ENCODE measurements around the gene NDUFB10. TPM values are rescaled to one million over a fixed set of nuclear protein-coding genes. Genes with fewer than 3 reads are reported as not detected.
A peak's percentile ranks its signal among the peaks of the same experiment; 100 is the strongest.
"Not testable (repeated sequence)": the region's sequence is repeated elsewhere in the genome, so short reads cannot be mapped to it uniquely, and the experiment has no call there.

The NDUFB10 gene
- total and polyA plus RNA-seq, 2 donors: 103 to 129 TPM

- H3K4me1 ChIP-seq (ENCODE audit: control insufficient read depth in 2 of 2, insufficient read depth in 2 of 2, low read length in 2 of 2): no peaks in the 10 kb centered on the region
- H3K27ac ChIP-seq (ENCODE audit: low read depth in 1 of 2, low read length in 1 of 2): no peak overlapping the region
- WGBS: 95% methylated on average over 19 of the region's 19 CpGs
- H3K27me3 ChIP-seq (ENCODE audit: control insufficient read depth in 2 of 2, insufficient read depth in 1 of 2, low read length in 1 of 2): peaks cover 0 to 8% of the 10 kb centered on the region in 2 donors
- no peaks in the 10 kb centered on the region for H3K9me3 ChIP-seq (ENCODE audit: control insufficient read depth in 2 of 2, insufficient read depth in 1 of 2, low read length in 1 of 2)
- no peak overlapping the region for H3K4me3 ChIP-seq (ENCODE audit: low read length in 2 of 2)
- no peaks in the 10 kb centered on the region for H3K36me3 ChIP-seq (ENCODE audit: control insufficient read depth in 2 of 2, insufficient read depth in 2 of 2, low read length in 1 of 2)
- no peak for DNase-seq (ENCODE audit: low read depth in 6 of 9, low spot score in 9 of 9)
These were observed 8.8 kb upstream of the NDUFB10 start for GRCh38 chr16:1950559-1950958.

- Histone ChIP-seq H3K4me3 (ENCODE audit: low read length in 2 of 2) (no peak overlapping the region), H3K27ac (ENCODE audit: low read depth in 1 of 2, low read length in 1 of 2) (no peak overlapping the region), H3K27me3 (ENCODE audit: control insufficient read depth in 2 of 2, insufficient read depth in 1 of 2, low read length in 1 of 2) (peaks cover 1 to 17% of the 10 kb centered on the region in 2 donors), H3K36me3 (ENCODE audit: control insufficient read depth in 2 of 2, insufficient read depth in 2 of 2, low read length in 1 of 2) (no peaks in the 10 kb centered on the region), H3K4me1 (ENCODE audit: control insufficient read depth in 2 of 2, insufficient read depth in 2 of 2, low read length in 2 of 2) (peaks cover 0 to 1% of the 10 kb centered on the region in 2 donors), H3K9me3 (ENCODE audit: control insufficient read depth in 2 of 2, insufficient read depth in 1 of 2, low read length in 1 of 2) (peaks cover 0 to 1% of the 10 kb centered on the region in 2 donors)
- DNase-seq (ENCODE audit: low read depth in 6 of 9, low spot score in 9 of 9): no peak
- 94% methylated on average over 22 of the region's 22 CpGs for WGBS
These were observed 5.6 kb upstream of the NDUFB10 start for GRCh38 chr16:1953734-1954133.

- H3K4me1 ChIP-seq (ENCODE audit: control insufficient read depth in 2 of 2, insufficient read depth in 2 of 2, low read length in 2 of 2): peaks cover 9 to 24% of the 10 kb centered on the region in 2 donors
- not testable (repeated sequence) for H3K27ac ChIP-seq (ENCODE audit: low read depth in 1 of 2, low read length in 1 of 2); H3K4me3 ChIP-seq (ENCODE audit: low read length in 2 of 2); DNase-seq (ENCODE audit: low read depth in 6 of 9, low spot score in 9 of 9); H3K9me3 ChIP-seq (ENCODE audit: control insufficient read depth in 2 of 2, insufficient read depth in 1 of 2, low read length in 1 of 2)
- peaks cover 14 to 22% of the 10 kb centered on the region in 2 donors for H3K36me3 ChIP-seq (ENCODE audit: control insufficient read depth in 2 of 2, insufficient read depth in 2 of 2, low read length in 1 of 2)
- peaks cover 2 to 19% of the 10 kb centered on the region in 2 donors for H3K27me3 ChIP-seq (ENCODE audit: control insufficient read depth in 2 of 2, insufficient read depth in 1 of 2, low read length in 1 of 2)
- WGBS: 95% methylated on average over 22 of the region's 22 CpGs
These were observed 1.8 kb upstream of the NDUFB10 start for GRCh38 chr16:1957434-1958142.

GRCh38 chr16:1958143-1958491, 1.2 kb upstream of the NDUFB10 start:
- H3K4me3 ChIP-seq (ENCODE audit: low read length in 2 of 2); DNase-seq (ENCODE audit: low read depth in 6 of 9, low spot score in 9 of 9); H3K9me3 ChIP-seq (ENCODE audit: control insufficient read depth in 2 of 2, insufficient read depth in 1 of 2, low read length in 1 of 2); H3K27ac ChIP-seq (ENCODE audit: low read depth in 1 of 2, low read length in 1 of 2): not testable (repeated sequence)
- peaks cover 19 to 28% of the 10 kb centered on the region in 2 donors for H3K36me3 ChIP-seq (ENCODE audit: control insufficient read depth in 2 of 2, insufficient read depth in 2 of 2, low read length in 1 of 2)
- WGBS: 79% methylated on average over 30 of the region's 30 CpGs
- H3K27me3 ChIP-seq (ENCODE audit: control insufficient read depth in 2 of 2, insufficient read depth in 1 of 2, low read length in 1 of 2): peaks cover 2 to 15% of the 10 kb centered on the region in 2 donors
- H3K4me1 ChIP-seq (ENCODE audit: control insufficient read depth in 2 of 2, insufficient read depth in 2 of 2, low read length in 2 of 2): peaks cover 9 to 29% of the 10 kb centered on the region in 2 donors

GRCh38 chr16:1958715-1959268, 546 bp upstream of the NDUFB10 start:
- 49% methylated on average over 14 of the region's 14 CpGs for WGBS

GRCh38 chr16:1960665-1961630, 1.6 kb downstream of the NDUFB10 start:
- Histone ChIP-seq H3K4me3 (ENCODE audit: low read length in 2 of 2) (peak overlapping the region; percentile 87 to 92), H3K9me3 (ENCODE audit: control insufficient read depth in 2 of 2, insufficient read depth in 1 of 2, low read length in 1 of 2) (peaks cover 0 to 1% of the 10 kb centered on the region in 2 donors), H3K27me3 (ENCODE audit: control insufficient read depth in 2 of 2, insufficient read depth in 1 of 2, low read length in 1 of 2) (peaks cover 2 to 13% of the 10 kb centered on the region in 2 donors), H3K4me1 (ENCODE audit: control insufficient read depth in 2 of 2, insufficient read depth in 2 of 2, low read length in 2 of 2) (peaks cover 13 to 47% of the 10 kb centered on the region in 2 donors), H3K36me3 (ENCODE audit: control insufficient read depth in 2 of 2, insufficient read depth in 2 of 2, low read length in 1 of 2) (peaks cover 19 to 34% of the 10 kb centered on the region in 2 donors), H3K27ac (ENCODE audit: low read depth in 1 of 2, low read length in 1 of 2) (peak overlapping the region in 1 of 2 donors; percentile 55)
- 75% methylated on average over 20 of the region's 20 CpGs for WGBS
- peak in 1 of 9 donors; percentile 36 for DNase-seq (ENCODE audit: low read depth in 6 of 9, low spot score in 9 of 9)

More at GRCh38 chr16:1958715-1959268, 546 bp upstream of the NDUFB10 start:
- DNase-seq (ENCODE audit: low read depth in 6 of 9, low spot score in 9 of 9): no peak
- Histone ChIP-seq H3K4me1 (ENCODE audit: control insufficient read depth in 2 of 2, insufficient read depth in 2 of 2, low read length in 2 of 2) (peaks cover 9 to 36% of the 10 kb centered on the region in 2 donors), H3K36me3 (ENCODE audit: control insufficient read depth in 2 of 2, insufficient read depth in 2 of 2, low read length in 1 of 2) (peaks cover 19 to 33% of the 10 kb centered on the region in 2 donors), H3K9me3 (ENCODE audit: control insufficient read depth in 2 of 2, insufficient read depth in 1 of 2, low read length in 1 of 2) (peaks cover 0 to 1% of the 10 kb centered on the region in 2 donors), H3K27ac (ENCODE audit: low read depth in 1 of 2, low read length in 1 of 2) (no peak overlapping the region), H3K4me3 (ENCODE audit: low read length in 2 of 2) (peak overlapping the region in 1 of 2 donors; percentile 92), H3K27me3 (ENCODE audit: control insufficient read depth in 2 of 2, insufficient read depth in 1 of 2, low read length in 1 of 2) (peaks cover 2 to 15% of the 10 kb centered on the region in 2 donors)

GRCh38 chr16:1961651-1962067, 2.3 kb downstream of the NDUFB10 start:
- DNase-seq (ENCODE audit: low read depth in 6 of 9, low spot score in 9 of 9): no peak
- Histone ChIP-seq H3K4me1 (ENCODE audit: control insufficient read depth in 2 of 2, insufficient read depth in 2 of 2, low read length in 2 of 2) (peaks cover 13 to 48% of the 10 kb centered on the region in 2 donors), H3K27me3 (ENCODE audit: control insufficient read depth in 2 of 2, insufficient read depth in 1 of 2, low read length in 1 of 2) (peaks cover 2 to 13% of the 10 kb centered on the region in 2 donors), H3K36me3 (ENCODE audit: control insufficient read depth in 2 of 2, insufficient read depth in 2 of 2, low read length in 1 of 2) (peaks cover 19 to 34% of the 10 kb centered on the region in 2 donors), H3K27ac (ENCODE audit: low read depth in 1 of 2, low read length in 1 of 2) (no peak overlapping the region), H3K9me3 (ENCODE audit: control insufficient read depth in 2 of 2, insufficient read depth in 1 of 2, low read length in 1 of 2) (peaks cover 0 to 1% of the 10 kb centered on the region in 2 donors), H3K4me3 (ENCODE audit: low read length in 2 of 2) (no peak overlapping the region)
- WGBS: 88% methylated on average over 6 of the region's 6 CpGs

GRCh38 chr16:1962161-1963153, 3.1 kb downstream of the NDUFB10 start:
- WGBS: 95% methylated on average over 37 of the region's 37 CpGs
- not testable (repeated sequence) for H3K4me3 ChIP-seq (ENCODE audit: low read length in 2 of 2); H3K27ac ChIP-seq (ENCODE audit: low read depth in 1 of 2, low read length in 1 of 2); H3K9me3 ChIP-seq (ENCODE audit: control insufficient read depth in 2 of 2, insufficient read depth in 1 of 2, low read length in 1 of 2); DNase-seq (ENCODE audit: low read depth in 6 of 9, low spot score in 9 of 9)
- H3K27me3 ChIP-seq (ENCODE audit: control insufficient read depth in 2 of 2, insufficient read depth in 1 of 2, low read length in 1 of 2): peaks cover 2 to 10% of the 10 kb centered on the region in 2 donors
- peaks cover 19 to 34% of the 10 kb centered on the region in 2 donors for H3K36me3 ChIP-seq (ENCODE audit: control insufficient read depth in 2 of 2, insufficient read depth in 2 of 2, low read length in 1 of 2)
- peaks cover 13 to 48% of the 10 kb centered on the region in 2 donors for H3K4me1 ChIP-seq (ENCODE audit: control insufficient read depth in 2 of 2, insufficient read depth in 2 of 2, low read length in 2 of 2)
